Ishikawa (cell line): ENCODE measurements around the gene PACSIN3.

Experiments
- CEBPB ChIP-seq: IDR thresholded peaks from 2 replicates; pipeline ENCODE4 v1.6.1; 2012
- CREB1 ChIP-seq: IDR thresholded peaks from 2 replicates; pipeline ENCODE4 v1.6.1; 2012; ENCODE audit warnings: low read depth
- EGR1 ChIP-seq: IDR thresholded peaks from 2 replicates; pipeline ENCODE4 v1.6.1; 2012
- EP300 ChIP-seq: IDR thresholded peaks from 2 replicates; pipeline ENCODE4 v1.6.1; 2012; ENCODE audit warnings: borderline replicate concordance
- FOXM1 ChIP-seq: IDR thresholded peaks from 2 replicates; pipeline ENCODE4 v1.6.1; 2012; ENCODE audit warnings: low read depth, borderline replicate concordance
- MAX ChIP-seq: IDR thresholded peaks from 2 replicates; pipeline ENCODE4 v1.6.1; 2012
- NFIC ChIP-seq: IDR thresholded peaks from 2 replicates; pipeline ENCODE4 v1.6.1; 2012
- RAD21 ChIP-seq: IDR thresholded peaks from 2 replicates; pipeline ENCODE4 v1.6.1; 2012; ENCODE audit warnings: low read depth
- REST ChIP-seq: IDR thresholded peaks from 2 replicates; pipeline ENCODE4 v1.6.1; 2012; ENCODE audit warnings: low read depth, mild to moderate bottlenecking
- TAF1 ChIP-seq: IDR thresholded peaks from 2 replicates; pipeline ENCODE4 v1.6.1; 2012; ENCODE audit warnings: low read depth, mild to moderate bottlenecking
- TCF12 ChIP-seq: IDR thresholded peaks from 2 replicates; pipeline ENCODE4 v1.6.1; 2012; ENCODE audit warnings: low read depth
- TEAD4 ChIP-seq: IDR thresholded peaks from 2 replicates; pipeline ENCODE4 v1.6.1; 2012
- USF1 ChIP-seq: IDR thresholded peaks from 2 replicates; pipeline ENCODE4 v1.6.1; 2012
- YY1 ChIP-seq: IDR thresholded peaks from 2 replicates; pipeline ENCODE4 v1.6.1; 2012; ENCODE audit warnings: low read depth
- ZBTB7A ChIP-seq: IDR thresholded peaks from 2 replicates; pipeline ENCODE4 v1.6.1; 2012; ENCODE audit warnings: low read depth

The PACSIN3 gene

GRCh38 chr11:47186076-47186699 lies at the start of gene PACSIN3:
Gene PACSIN3 (minus strand): TSS chr11:47186434. CDS start chr11:47182727, 3,707 bp downstream.
- TF ChIP-seq MAX = peak; percentile 55; the same call in 1 of the 2 replicates
- TF ChIP-seq TAF1 = 0 out of 2 replicates have a peak, but pooled peaks have one; percentile 1
- TF ChIP-seq CEBPB = no peak
- no peak for TF ChIP-seq REST
- TF ChIP-seq NFIC = no peak
- no peak for TF ChIP-seq TEAD4
- TF ChIP-seq ZBTB7A = no peak
- no peak for TF ChIP-seq RAD21
- no peak for TF ChIP-seq EGR1
- TF ChIP-seq TCF12 = no peak
- TF ChIP-seq YY1 = no peak

- TF ChIP-seq YY1 (no peak), CEBPB (no peak), TEAD4 (no peak), EP300 (no peak), REST (no peak), USF1 (no peak), CREB1 (no peak), RAD21 (no peak), ZBTB7A (no peak), TAF1 (no peak), NFIC (no peak), TCF12 (no peak), FOXM1 (no peak)
Observed at GRCh38 chr11:47235163-47235562, 48.9 kb upstream of the PACSIN3 start.

GRCh38 chr11:47234669-47235100 lies 48.5 kb upstream of the PACSIN3 start:
- no peak for TF ChIP-seq EGR1
- TF ChIP-seq NFIC = 0 out of 2 replicates have a peak, but pooled peaks have one; percentile 33

GRCh38 chr11:47233989-47234668 lies 47.9 kb upstream of the PACSIN3 start:
- TF ChIP-seq CREB1 (no peak), USF1 (no peak), TEAD4 (no peak), REST (no peak), TCF12 (no peak), RAD21 (peak; percentile 36; the same call in 1 of the 2 replicates)

GRCh38 chr11:47233051-47233450 lies 46.8 kb upstream of the PACSIN3 start:
- TF ChIP-seq TEAD4 (no peak), TAF1 (no peak), USF1 (no peak)
